Umbilical cord (tissue), 2 donors: ENCODE results near the gene TBCCD1. TPM values are rescaled to one million over a fixed set of nuclear protein-coding genes. Genes with fewer than 3 reads are reported as not detected.
"Not testable (repeated sequence)": the region's sequence is repeated elsewhere in the genome, so short reads cannot be mapped to it uniquely, and the experiment has no call there.

Source experiments
- DNase-seq: peaks from one replicate; pipeline ENCODE4 v3.0.0-alpha.2; 2015; ENCODE audit warnings: low spot score
- total RNA-seq: library from RNA; depleted of rRNA; stranded (reverse); fragments of >200 nt; gene quantifications from one replicate; pipeline ENCODE4 v1.2.3, GENCODE V29; 2014; ENCODE audit warnings: low replicate concordance; ENCODE audit not compliant: insufficient read depth

TBCCD1 gene
- total RNA-seq, 1 donor from 2014 or later = 6.3 TPM

- no peak for DNase-seq
Observed at GRCh38 chr3:186520431-186520830, 46.7 kb downstream of the TBCCD1 start.

DNA sequence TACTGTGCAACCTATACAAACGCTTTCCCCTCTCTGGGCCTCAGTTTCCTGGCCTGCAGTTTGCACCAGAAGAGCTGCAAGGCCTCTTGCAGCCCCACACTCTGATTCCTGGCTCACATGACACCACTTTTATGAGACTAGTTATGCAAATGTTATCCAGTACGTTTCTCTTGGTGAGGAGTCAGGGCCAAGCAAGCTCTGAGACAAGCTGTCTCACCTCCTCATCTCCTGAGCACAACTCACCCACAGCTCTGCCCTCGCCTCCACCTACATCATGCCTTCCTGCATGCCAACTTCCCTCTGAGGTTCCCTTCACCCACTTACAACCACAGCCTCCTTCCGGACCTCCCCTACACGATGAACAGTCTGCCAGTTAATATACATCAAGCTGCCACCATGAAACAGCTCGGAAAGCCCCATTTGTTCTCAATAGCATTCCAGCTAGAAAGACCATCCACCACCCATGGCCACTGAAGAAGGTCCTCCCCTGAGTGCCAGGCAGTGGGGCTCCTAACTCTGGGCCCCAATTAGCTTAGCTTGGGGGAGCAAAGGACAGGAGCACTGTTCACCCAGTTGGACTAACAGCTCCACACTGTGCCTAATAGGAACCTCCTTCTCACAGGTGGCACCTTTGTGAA lies 48.0 kb downstream of the TBCCD1 start:
- no peak for DNase-seq

GRCh38 chr3:186517218-186517617 lies 49.9 kb downstream of the TBCCD1 start:
- no peak for DNase-seq

DNA sequence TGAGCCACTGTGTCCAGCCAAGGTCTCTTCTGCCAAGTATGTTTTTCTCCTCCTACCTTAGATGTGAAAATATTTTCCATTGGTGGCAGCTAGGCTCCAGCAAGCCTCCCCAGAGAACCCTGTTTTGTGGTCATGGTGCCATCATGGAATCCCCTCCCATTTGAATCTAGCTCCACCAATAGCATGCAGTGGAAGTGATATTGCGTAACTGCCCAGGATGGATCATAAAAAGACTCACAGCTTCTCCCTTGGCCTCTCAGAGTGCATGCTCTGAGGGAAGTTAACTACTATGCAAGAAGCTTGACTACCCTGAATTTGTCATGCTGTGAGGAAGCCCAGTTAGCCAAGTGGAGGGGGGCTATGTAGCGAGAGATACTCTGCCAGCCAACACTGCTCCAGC lies 50.5 kb downstream of the TBCCD1 start:
- DNase-seq = no peak

- no peak for DNase-seq
Observed at GRCh38 chr3:186515125-186515524, 52.0 kb downstream of the TBCCD1 start.

GRCh38 chr3:186514296-186515002 lies 52.7 kb downstream of the TBCCD1 start:
- DNase-seq = no peak

DNA sequence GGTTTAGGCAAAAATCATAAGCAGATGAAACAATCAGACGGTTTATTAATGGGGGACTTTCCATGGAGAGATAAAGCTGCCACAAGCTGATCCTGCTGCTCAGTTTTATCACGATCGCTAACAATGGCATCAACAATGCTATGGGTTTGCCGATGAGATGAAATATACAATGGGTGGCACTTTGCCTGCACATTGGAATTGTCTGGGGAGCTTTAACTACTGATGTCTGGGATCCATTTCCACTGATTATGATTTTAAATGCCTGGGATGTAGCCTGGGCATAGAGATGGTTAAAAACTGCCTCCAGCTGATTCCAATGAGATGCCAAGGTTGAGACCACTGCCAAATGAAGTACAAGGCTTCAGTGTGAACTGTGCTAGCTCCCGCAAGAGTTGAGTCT lies 53.8 kb downstream of the TBCCD1 start:
- no peak for DNase-seq

- no peak for DNase-seq
Observed at GRCh38 chr3:186512570-186513302, 54.4 kb downstream of the TBCCD1 start.

- DNase-seq = no peak
Observed at GRCh38 chr3:186511702-186512101, 55.4 kb downstream of the TBCCD1 start.

- DNase-seq = no peak
Observed at GRCh38 chr3:186511245-186511644, 55.9 kb downstream of the TBCCD1 start.

- DNase-seq = peak; percentile 9
Observed at GRCh38 chr3:186510374-186511079, 56.6 kb downstream of the TBCCD1 start.

GRCh38 chr3:186509423-186509822 lies 57.7 kb downstream of the TBCCD1 start:
- DNase-seq = no peak

- no peak for DNase-seq
Observed at GRCh38 chr3:186506857-186507256, 60.3 kb downstream of the TBCCD1 start.

DNA sequence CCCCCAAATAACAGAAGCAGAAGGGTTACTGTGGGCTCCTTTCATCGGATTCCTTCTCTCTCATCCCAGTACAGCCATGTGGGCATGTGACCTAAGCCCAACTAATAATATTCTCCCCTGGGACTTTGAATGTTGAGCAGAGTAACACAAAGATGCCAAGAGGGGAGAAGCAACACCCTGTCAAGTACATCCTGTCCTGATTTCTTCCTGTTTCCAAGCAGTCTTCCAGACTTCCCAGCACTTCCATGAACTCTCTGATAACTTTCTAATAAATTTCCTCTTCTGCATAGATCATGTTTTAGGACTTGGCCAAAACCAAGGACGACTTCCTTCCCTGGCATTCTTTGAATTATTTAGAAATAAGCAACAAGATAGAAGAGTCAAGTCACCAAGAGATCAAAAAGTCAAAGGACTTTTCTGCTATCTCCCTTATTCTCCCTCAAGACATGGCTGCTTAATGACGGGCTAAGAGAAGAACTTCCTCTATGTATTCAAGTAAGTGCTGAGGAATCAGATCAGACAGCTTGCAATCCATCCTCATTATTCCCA lies 60.9 kb downstream of the TBCCD1 start:
- DNase-seq = no peak

DNA sequence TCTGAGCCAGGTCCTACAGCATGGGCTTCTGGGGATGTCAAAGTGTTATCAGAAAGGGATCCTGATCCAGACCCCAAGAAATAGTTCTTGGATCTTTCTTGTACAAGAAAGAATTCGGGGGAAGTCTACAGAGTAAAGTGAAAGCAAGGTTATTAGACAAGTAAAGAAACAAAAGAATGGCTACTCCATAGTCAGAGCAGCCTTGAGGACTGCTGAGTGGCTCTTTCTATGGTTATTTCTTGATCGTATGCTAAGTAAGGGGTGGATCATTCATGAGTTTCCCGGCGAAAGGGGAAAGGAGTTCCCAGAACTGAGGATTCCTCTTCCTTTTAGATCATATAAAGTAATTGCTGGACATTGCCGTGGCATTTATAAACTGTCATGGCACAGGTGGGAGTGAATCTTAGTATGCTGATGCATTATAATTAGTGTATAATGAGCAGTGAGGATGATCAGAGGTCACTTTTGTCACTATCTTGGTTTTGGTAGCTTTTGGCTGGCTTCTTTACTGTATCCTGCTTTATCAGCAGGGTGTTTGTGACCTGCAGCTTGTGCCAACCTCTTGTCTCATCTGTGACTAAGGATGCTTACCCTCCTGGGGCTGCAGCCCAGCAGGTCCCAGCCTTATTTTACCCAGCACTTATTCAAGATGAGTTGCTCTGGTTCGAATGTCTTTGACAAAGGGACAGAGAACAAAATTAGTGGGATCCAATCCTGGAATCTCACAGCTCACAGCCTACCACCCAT lies 64.0 kb downstream of the TBCCD1 start:
- no peak for DNase-seq

DNA sequence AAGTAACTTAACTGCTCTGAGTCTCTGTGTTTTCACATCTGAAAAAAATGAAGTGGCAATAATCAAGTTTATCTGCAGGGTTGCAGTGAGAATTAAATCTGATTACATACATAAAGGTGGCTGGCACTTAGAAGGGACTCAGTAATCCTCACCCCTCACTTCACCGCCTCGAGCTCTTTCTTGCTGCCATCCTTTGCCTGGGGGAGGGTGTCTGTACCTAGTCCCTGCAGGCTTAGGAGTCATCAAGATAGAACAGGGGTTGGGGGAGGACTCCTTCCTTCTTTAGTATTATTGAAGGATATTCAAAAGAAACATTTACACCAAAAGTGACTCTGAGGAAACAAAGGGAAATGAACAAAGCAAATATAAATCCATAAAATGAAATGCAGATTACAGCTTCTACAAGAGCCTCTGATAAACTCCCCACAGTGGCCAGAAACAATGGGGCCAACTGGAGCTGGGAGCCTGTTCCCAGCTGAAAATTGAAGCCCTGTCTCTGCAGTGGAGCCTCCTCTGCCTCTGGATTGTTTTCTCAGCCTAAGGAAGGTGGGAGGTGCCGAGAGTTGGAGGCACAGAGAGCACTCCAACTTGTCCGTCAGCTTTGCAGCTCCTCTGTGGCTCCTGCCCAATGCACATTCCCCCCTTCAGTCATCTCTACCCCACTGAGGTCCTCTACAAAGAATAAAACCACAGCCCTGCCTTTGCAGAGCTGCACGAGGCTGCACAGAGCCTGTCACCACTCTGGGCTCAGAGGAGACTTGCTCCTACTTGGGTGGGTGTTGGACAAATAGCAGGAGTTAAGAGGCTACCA lies 64.8 kb downstream of the TBCCD1 start:
- DNase-seq = peak; percentile 18

DNA sequence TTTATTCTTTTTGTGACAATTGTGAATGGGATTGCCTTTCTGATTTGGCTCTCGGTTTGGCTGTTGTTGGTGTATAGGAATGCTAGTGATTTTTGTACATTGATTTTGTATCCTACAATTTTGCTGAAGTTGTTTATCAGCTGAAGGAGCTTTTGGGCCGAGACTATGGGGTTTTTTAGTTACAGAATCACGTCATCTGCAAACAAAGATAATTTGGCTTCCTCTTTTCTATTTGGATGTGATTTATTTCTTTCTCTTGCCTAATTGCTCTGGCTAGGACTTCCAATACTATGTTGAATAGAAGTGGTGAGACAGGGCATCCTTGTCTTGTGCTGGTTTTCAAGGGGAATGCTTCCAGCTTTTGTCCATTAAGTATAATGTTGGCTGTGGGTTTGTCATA lies 67.2 kb downstream of the TBCCD1 start:
- DNase-seq = not testable (repeated sequence)

GRCh38 chr3:186498022-186498421 lies 69.1 kb downstream of the TBCCD1 start:
- not testable (repeated sequence) for DNase-seq

- no peak for DNase-seq
Observed at GRCh38 chr3:186497608-186498007, 69.5 kb downstream of the TBCCD1 start.

DNA sequence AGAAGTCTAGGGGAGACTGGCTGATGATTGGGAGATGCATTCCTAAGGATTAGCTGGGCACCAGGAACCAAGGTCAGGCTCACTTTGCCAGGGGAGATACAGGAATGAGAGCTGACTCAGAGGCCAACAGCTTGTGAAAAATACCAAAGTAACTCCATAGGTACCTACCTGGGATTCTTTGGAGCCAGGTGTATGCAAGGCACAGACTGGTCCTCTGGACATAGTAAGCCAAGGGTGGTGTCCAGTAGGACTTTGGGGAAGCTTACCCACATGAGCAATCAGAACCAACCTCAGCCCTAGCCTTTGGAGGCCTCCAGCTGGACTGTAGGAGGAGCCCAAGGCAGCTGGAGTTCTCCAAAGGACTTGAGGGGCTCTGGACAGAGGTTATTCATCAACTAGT lies 70.5 kb downstream of the TBCCD1 start:
- no peak for DNase-seq
